ACC112 (cell line): Measurements from ENCODE around the gene MAP2.

Experiments
- H2AFZ ChIP-seq: fragments of 200-600 bp; sonication (generic); one replicate; pipeline ENCODE4 v1.6.0; 2017; ENCODE audit warnings: antibody characterized with exemption, low read length; ENCODE audit not compliant: unreplicated experiment
- H3K27ac ChIP-seq: fragments of 200-600 bp; sonication (generic); 2 replicates; pipeline ENCODE4 v1.5.1; 2014; ENCODE audit warnings: low read depth, mild to moderate bottlenecking, antibody characterized with exemption, low read length, moderate library complexity
- H3K27me3 ChIP-seq: fragments of 200-600 bp; sonication (generic); 2 replicates; pipeline ENCODE4 v1.6.1; 2014; ENCODE audit warnings: mild to moderate bottlenecking, antibody characterized with exemption, low read length, moderate library complexity, mixed read lengths; ENCODE audit not compliant: insufficient read depth
- H3K36me3 ChIP-seq: fragments of 200-600 bp; sonication (generic); 2 replicates; pipeline ENCODE4 v1.6.1; 2016; ENCODE audit warnings: mild to moderate bottlenecking, antibody characterized with exemption, low read length, moderate library complexity, mixed read lengths; ENCODE audit not compliant: insufficient read depth
- H3K4me1 ChIP-seq: fragments of 200-600 bp; sonication (generic); one replicate; pipeline ENCODE4 v1.6.1; 2016; ENCODE audit warnings: low read length, mixed read lengths; ENCODE audit not compliant: insufficient read depth, unreplicated experiment, control insufficient read depth
- H3K4me3 ChIP-seq: fragments of 200-600 bp; sonication (generic); 2 replicates; pipeline ENCODE4 v1.5.1; 2014; ENCODE audit warnings: mild to moderate bottlenecking, low read depth, low read length
- H3K79me2 ChIP-seq: fragments of 200-600 bp; sonication (generic); one replicate; pipeline ENCODE4 v1.6.0; 2016; ENCODE audit warnings: low read length; ENCODE audit not compliant: control insufficient read depth, unreplicated experiment, insufficient read depth

Gene MAP2

GRCh38 chr2:209640358-209640757 is 216.5 kb downstream of the MAP2 start:
- Histone ChIP-seq H3K27ac (no peak overlapping the region), H3K36me3 (no peaks in the 10 kb centered on the region), H3K4me3 (no peak overlapping the region), H3K4me1 (peaks cover 54% of the 10 kb centered on the region), H2AFZ (no peak overlapping the region), H3K79me2 (no peaks in the 10 kb centered on the region), H3K27me3 (no peaks in the 10 kb centered on the region)

GRCh38 chr2:209642146-209642820 is 218.4 kb downstream of the MAP2 start:
- Histone ChIP-seq H3K27ac (no peak overlapping the region), H3K4me1 (peaks cover 47% of the 10 kb centered on the region), H3K27me3 (no peaks in the 10 kb centered on the region), H3K36me3 (0 out of 2 replicates have a peak, but pooled peaks cover 3% of the 10 kb centered on the region), H2AFZ (no peak overlapping the region), H3K4me3 (no peak overlapping the region), H3K79me2 (no peaks in the 10 kb centered on the region)

DNA sequence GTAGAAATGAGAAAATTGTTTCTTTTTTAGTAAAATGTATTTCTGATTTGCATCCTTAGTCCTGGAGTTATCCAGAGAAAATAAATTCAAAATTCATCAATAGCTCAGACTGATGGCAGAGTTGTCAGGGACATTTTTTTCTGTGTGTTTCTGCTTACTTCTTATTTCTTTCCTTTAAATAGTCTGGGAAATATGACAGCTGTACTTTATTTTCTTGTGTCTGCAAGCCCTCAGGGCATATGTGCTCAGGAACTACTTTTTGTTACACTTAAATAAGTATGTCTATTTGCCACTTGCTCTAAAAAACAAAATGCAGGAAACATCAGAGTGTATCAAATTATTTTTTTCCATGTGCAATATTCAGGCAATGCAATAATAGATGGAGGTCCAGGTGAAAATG is 221.0 kb downstream of the MAP2 start:
- Histone ChIP-seq H3K27ac (no peak overlapping the region), H2AFZ (no peak overlapping the region), H3K36me3 (0 out of 2 replicates have a peak, but pooled peaks cover 3% of the 10 kb centered on the region), H3K4me1 (peaks cover 35% of the 10 kb centered on the region), H3K79me2 (no peaks in the 10 kb centered on the region), H3K4me3 (no peak overlapping the region), H3K27me3 (no peaks in the 10 kb centered on the region)

GRCh38 chr2:209648714-209649113 is 224.9 kb downstream of the MAP2 start:
- H2AFZ ChIP-seq = no peak overlapping the region
- no peaks in the 10 kb centered on the region for H3K27me3 ChIP-seq
- H3K27ac ChIP-seq = peak overlapping the region; percentile 29; the same call in 1 of the 2 replicates
- no peaks in the 10 kb centered on the region for H3K79me2 ChIP-seq
- peaks cover 7% of the 10 kb centered on the region for H3K4me1 ChIP-seq
- H3K4me3 ChIP-seq = no peak overlapping the region
- peaks cover 7% of the 10 kb centered on the region; the same call in 1 of the 2 replicates for H3K36me3 ChIP-seq

- no peaks in the 10 kb centered on the region for H3K27me3 ChIP-seq
- H3K4me1 ChIP-seq = peaks cover 6% of the 10 kb centered on the region
- no peak overlapping the region for H2AFZ ChIP-seq
- H3K27ac ChIP-seq = no peak overlapping the region
- H3K79me2 ChIP-seq = no peaks in the 10 kb centered on the region
- no peak overlapping the region for H3K4me3 ChIP-seq
- H3K36me3 ChIP-seq = peaks cover 7% of the 10 kb centered on the region; the same call in 1 of the 2 replicates
Observed at GRCh38 chr2:209653134-209653533, 229.3 kb downstream of the MAP2 start.

DNA sequence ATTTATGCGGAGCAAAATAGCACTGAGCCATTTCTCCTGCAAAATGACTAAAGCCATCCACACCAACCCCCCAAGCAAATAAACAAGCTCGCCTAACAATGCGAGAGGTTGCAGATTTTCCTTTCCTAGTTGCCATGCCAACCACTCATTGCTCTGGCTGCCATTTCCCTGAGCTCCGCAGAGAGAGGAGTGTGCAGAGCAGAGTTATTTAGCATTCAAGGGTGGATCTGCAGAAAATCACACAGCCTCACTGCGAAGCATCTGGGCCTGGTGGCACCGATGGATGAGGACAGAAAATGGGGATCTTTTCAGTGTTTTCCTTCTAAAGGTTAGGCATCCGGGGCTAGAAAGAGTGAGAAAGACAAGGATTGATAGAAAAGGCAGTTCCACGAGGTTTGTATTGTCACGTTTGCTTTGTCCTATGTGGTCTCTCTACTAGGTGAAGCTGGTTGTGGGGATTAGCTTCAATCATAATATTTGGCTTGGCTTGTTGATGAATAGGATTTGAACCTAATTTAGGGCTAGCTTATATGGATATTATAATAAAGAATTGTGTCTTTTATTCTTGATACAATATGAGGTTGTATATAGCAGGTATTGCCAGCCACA is 237.5 kb downstream of the MAP2 start:
- H3K79me2 ChIP-seq = no peaks in the 10 kb centered on the region
- no peak overlapping the region for H3K4me3 ChIP-seq
- H2AFZ ChIP-seq = no peak overlapping the region
- H3K4me1 ChIP-seq = peaks cover 11% of the 10 kb centered on the region
- no peaks in the 10 kb centered on the region for H3K27me3 ChIP-seq
- no peaks in the 10 kb centered on the region for H3K36me3 ChIP-seq
- H3K27ac ChIP-seq = no peak overlapping the region

GRCh38 chr2:209662021-209662420 is 238.2 kb downstream of the MAP2 start:
- no peak overlapping the region for H2AFZ ChIP-seq
- no peaks in the 10 kb centered on the region for H3K36me3 ChIP-seq
- H3K4me1 ChIP-seq = peaks cover 11% of the 10 kb centered on the region
- H3K79me2 ChIP-seq = no peaks in the 10 kb centered on the region
- H3K27ac ChIP-seq = no peak overlapping the region
- H3K27me3 ChIP-seq = no peaks in the 10 kb centered on the region
- no peak overlapping the region for H3K4me3 ChIP-seq

DNA sequence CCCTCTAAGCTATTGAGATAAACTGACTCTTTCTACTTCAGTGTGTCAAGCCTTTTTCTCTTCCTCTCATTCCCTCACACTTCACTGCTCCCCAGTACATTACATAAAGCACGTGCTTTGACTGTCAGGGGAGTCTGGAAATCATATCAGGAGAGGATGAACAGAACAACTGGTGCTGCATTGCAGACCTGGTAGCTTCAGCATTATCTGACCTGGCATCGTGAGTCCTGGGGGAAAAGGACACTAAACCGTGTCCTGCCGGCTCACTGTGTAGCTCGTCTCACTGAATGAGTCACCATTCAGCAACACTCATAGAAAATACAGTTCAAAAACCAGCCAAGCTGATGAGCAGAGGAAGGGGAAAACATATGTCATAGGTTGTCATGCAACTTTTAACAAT is 239.3 kb downstream of the MAP2 start:
- peak overlapping the region; percentile 34 for H3K4me3 ChIP-seq
- H3K27me3 ChIP-seq = no peaks in the 10 kb centered on the region
- peaks cover 11% of the 10 kb centered on the region for H3K4me1 ChIP-seq
- H3K36me3 ChIP-seq = no peaks in the 10 kb centered on the region
- 0 out of 2 replicates have a peak overlapping the region, but pooled peaks have one; percentile 1 for H3K27ac ChIP-seq
- no peak overlapping the region for H2AFZ ChIP-seq
- H3K79me2 ChIP-seq = no peaks in the 10 kb centered on the region

DNA sequence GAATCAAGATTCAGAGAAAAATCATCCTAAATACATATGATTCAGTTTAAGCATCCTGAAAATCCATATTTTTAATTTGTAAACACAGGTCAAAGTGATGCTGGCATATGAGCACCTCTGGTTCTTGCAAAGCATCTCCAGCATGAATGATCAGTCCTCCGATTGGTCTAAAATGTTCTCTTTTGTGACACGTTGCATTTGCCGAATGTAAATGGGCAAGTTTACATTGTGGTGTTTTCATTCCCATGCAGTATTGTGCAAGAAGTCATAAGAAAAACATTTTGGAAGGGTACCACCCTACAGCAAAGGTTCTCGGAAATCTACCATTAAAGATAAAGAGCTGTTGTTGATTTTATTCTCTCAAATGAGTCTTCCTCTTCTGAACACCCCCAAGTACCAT is 239.8 kb downstream of the MAP2 start:
- Histone ChIP-seq H3K4me1 (peaks cover 11% of the 10 kb centered on the region), H3K27me3 (no peaks in the 10 kb centered on the region), H2AFZ (no peak overlapping the region), H3K4me3 (no peak overlapping the region), H3K79me2 (no peaks in the 10 kb centered on the region), H3K27ac (no peak overlapping the region), H3K36me3 (no peaks in the 10 kb centered on the region)

DNA sequence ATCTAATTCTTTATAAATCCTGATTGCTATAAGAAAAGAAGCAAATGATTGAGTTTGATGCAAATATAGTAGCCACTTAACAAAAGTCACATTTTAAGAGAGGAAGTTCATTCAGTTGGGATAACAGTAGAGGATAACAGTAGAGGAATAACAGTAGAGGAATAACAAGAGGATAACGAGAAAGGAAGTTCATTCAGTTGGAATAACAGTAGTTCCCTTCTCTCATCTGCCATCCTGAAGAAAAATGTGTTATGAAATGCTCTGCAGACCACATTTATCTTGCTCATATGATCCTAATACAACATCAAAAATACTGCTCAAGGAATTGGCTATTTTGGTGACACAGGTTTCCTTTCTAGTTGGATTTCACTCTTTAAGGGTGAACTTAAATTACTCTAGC is 242.4 kb downstream of the MAP2 start:
- peaks cover 11% of the 10 kb centered on the region for H3K4me1 ChIP-seq
- no peaks in the 10 kb centered on the region for H3K79me2 ChIP-seq
- no peaks in the 10 kb centered on the region for H3K36me3 ChIP-seq
- no peak overlapping the region for H3K4me3 ChIP-seq
- H3K27me3 ChIP-seq = no peaks in the 10 kb centered on the region
- H3K27ac ChIP-seq = no peak overlapping the region
- H2AFZ ChIP-seq = no peak overlapping the region
